Progenitor cell of endocrine pancreas (in vitro differentiated cells): ENCODE measurements around the gene SNRPD2. TPM values are rescaled to one million over a fixed set of nuclear protein-coding genes. Genes with fewer than 3 reads are reported as not detected.
"Not testable (repeated sequence)": the region's sequence is repeated elsewhere in the genome, so short reads cannot be mapped to it uniquely, and the experiment has no call there.

Experiments used
- DNase-seq: peaks from one replicate; pipeline ENCODE4 v3.0.0; 2021; ENCODE audit warnings: low spot score; ENCODE audit not compliant: unreplicated experiment
- H3K27ac Mint-ChIP-seq: 2 replicates; pipeline ENCODE4 v1.8.0; 2021; ENCODE audit warnings: mild to moderate bottlenecking, moderate library complexity, mixed read lengths
- H3K27me3 Mint-ChIP-seq: 2 replicates; pipeline ENCODE4 v1.8.0; 2021; ENCODE audit warnings: mixed read lengths
- H3K36me3 Mint-ChIP-seq: 2 replicates; pipeline ENCODE4 v1.8.0; 2022; ENCODE audit warnings: mixed read lengths; ENCODE audit not compliant: insufficient read depth
- H3K4me1 Mint-ChIP-seq: 2 replicates; pipeline ENCODE4 v1.8.0; 2021; ENCODE audit warnings: low read depth, mixed read lengths
- H3K4me3 Mint-ChIP-seq: 2 replicates; pipeline ENCODE4 v1.8.0; 2021; ENCODE audit warnings: low read depth, mild to moderate bottlenecking, moderate library complexity, mixed read lengths
- H3K9me3 Mint-ChIP-seq: 2 replicates; pipeline ENCODE4 v1.8.0; 2021; ENCODE audit warnings: low read depth, mixed read lengths
- total RNA-seq: library from RNA; stranded (reverse); gene quantifications from 2 replicates; pipeline ENCODE4 v1.2.1, GENCODE V29; 2021
- TF ChIP-seq, protein P1 (sequence below): fragments of 200-600 bp; sonication (generic); IDR thresholded peaks from one replicate; pipeline ENCODE4 v1.5.0; 2021; ENCODE audit warnings: antibody characterized with exemption, mild to moderate bottlenecking; ENCODE audit not compliant: unreplicated experiment

SNRPD2 gene
- total RNA-seq, 1 donor from 2014 or later, result 401 TPM

DNA sequence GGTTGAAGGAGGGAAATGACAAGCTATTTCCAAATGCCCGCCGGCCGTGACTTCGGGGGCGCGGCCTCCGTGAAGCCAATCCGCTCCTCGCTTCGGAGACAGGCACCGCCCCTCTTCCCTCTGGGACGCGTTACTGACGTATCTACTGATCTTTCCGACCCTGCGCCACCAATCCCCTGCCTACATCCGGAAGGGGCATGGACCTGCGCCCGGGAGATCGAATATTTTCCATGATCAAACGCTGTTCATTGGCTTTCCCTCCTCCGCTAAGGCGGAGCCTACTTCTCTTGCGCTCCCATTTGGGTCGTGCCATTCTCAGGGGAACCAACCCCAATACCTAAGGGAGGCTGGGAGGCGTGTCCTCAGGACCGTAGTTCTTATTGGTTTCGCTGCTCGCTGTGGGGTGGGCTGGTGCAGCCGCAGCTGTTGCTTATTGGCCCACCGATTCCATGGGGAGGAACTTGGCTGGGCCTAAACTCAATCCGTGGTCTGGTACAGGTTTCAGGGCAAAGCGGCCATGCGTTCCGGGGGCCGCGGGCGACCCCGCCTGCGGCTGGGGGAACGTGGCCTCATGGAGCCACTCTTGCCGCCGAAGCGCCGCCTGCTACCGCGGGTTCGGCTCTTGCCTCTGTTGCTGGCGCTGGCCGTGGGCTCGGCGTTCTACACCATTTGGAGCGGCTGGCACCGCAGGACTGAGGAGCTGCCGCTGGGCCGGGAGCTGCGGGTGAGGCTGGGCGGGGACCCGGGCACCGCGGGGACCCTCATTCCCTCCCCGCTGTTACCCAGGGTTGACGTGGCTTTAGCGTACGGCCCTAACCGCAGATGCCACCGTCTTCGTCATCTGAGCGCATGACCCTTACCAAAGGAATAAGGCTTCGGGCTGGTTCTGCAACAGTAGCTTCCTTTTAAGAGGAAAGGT lies 693 bp upstream of the SNRPD2 start, which contains the start of gene QPCTL:
Gene QPCTL (plus strand): TSS at position 480 of the 919 bp plus-strand sequence. CDS start 38 bp downstream, at position 518.
- Mint-ChIP-seq H3K9me3 (no peaks in the 10 kb centered on the region), H3K4me3 (peak within 1 kb of the TSS; percentile 88), H3K36me3 (peaks cover 2% of the 10 kb centered on the region), H3K4me1 (peaks cover 6% of the 10 kb centered on the region), H3K27me3 (no peaks in the 10 kb centered on the region), H3K27ac (peak within 1 kb of the TSS; percentile 99)
- peak; percentile 90 for DNase-seq
- TF ChIP-seq, protein P1, sequence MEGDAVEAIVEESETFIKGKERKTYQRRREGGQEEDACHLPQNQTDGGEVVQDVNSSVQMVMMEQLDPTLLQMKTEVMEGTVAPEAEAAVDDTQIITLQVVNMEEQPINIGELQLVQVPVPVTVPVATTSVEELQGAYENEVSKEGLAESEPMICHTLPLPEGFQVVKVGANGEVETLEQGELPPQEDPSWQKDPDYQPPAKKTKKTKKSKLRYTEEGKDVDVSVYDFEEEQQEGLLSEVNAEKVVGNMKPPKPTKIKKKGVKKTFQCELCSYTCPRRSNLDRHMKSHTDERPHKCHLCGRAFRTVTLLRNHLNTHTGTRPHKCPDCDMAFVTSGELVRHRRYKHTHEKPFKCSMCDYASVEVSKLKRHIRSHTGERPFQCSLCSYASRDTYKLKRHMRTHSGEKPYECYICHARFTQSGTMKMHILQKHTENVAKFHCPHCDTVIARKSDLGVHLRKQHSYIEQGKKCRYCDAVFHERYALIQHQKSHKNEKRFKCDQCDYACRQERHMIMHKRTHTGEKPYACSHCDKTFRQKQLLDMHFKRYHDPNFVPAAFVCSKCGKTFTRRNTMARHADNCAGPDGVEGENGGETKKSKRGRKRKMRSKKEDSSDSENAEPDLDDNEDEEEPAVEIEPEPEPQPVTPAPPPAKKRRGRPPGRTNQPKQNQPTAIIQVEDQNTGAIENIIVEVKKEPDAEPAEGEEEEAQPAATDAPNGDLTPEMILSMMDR, result no peak

DNA sequence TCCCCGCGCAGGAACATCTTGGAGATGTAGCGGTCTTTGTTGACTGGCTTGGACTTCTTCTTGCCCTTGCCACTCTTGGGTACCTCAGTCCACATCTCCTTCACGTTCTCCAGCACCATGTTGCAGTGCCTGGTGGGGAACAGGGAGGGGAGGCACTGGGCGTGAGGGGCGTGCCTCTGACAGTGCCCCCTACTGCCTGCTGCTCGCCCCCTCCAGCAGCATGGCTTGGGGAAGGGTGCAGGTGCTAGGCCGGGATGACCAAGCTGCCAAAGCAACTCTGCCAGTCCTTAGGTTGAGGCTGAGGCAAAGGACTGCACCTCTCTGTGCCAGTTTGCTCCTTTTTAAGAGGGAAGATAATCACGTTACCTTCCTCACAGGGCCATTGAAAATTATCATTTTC lies 4.2 kb downstream of the SNRPD2 start:
- no peaks in the 10 kb centered on the region for H3K27me3 Mint-ChIP-seq
- H3K27ac Mint-ChIP-seq, result no peak overlapping the region
- H3K36me3 Mint-ChIP-seq, result peaks cover 11% of the 10 kb centered on the region
- H3K9me3 Mint-ChIP-seq, result no peaks in the 10 kb centered on the region
- TF ChIP-seq, protein P1, result no peak
- H3K4me3 Mint-ChIP-seq, result no peak overlapping the region
- peaks cover 6% of the 10 kb centered on the region for H3K4me1 Mint-ChIP-seq
- DNase-seq, result no peak

DNA sequence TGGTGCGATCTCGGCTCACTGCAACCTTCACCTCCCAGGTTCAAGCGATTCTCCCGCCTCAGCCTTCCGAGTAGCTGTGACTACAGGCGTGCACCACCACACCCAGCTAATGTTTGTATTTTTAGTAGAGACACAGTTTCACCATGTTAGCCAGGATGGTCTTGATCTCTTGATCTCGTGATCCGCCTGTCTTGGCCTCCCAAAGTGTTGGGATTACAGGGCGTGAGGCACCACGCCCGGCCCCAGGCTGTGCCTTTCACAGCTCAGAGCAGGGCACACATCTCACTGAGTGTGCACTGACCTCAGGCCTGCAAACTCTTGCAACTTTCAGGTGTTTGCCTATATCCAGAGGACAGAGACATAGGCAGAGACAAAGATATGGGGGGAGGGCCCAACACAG lies 6.7 kb downstream of the SNRPD2 start:
- not testable (repeated sequence) for H3K27ac Mint-ChIP-seq, H3K27me3 Mint-ChIP-seq, DNase-seq, H3K4me1 Mint-ChIP-seq, H3K9me3 Mint-ChIP-seq, H3K4me3 Mint-ChIP-seq
- peaks cover 13% of the 10 kb centered on the region for H3K36me3 Mint-ChIP-seq

DNA sequence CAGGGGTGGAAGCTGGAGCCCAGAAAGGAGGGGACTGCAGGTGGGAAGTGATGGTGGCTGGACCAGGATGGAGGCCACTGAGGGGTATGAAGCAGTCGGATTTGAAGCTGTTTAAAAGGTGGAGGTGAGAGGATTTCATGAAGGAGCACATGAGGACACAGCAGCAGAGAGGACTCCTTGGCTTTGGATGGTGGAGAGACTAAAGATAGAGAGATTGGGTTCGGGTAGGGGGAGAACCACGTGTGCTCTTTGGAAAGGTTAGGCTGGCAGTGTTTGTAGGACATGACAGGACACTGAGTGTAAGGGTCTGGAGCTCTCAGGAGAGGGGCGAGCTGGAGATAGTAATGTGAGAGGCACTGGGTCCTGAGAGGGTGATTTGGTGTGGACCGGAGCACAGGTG lies 8.8 kb downstream of the SNRPD2 start:
- no peak for DNase-seq
- H3K27me3 Mint-ChIP-seq, result peaks cover 4% of the 10 kb centered on the region
- TF ChIP-seq, protein P1, result no peak
- H3K4me1 Mint-ChIP-seq, result peaks cover 3% of the 10 kb centered on the region
- peaks cover 13% of the 10 kb centered on the region for H3K36me3 Mint-ChIP-seq
- no peaks in the 10 kb centered on the region for H3K9me3 Mint-ChIP-seq
- no peak overlapping the region for H3K4me3 Mint-ChIP-seq
- peak overlapping the region; percentile 28 for H3K27ac Mint-ChIP-seq

DNA sequence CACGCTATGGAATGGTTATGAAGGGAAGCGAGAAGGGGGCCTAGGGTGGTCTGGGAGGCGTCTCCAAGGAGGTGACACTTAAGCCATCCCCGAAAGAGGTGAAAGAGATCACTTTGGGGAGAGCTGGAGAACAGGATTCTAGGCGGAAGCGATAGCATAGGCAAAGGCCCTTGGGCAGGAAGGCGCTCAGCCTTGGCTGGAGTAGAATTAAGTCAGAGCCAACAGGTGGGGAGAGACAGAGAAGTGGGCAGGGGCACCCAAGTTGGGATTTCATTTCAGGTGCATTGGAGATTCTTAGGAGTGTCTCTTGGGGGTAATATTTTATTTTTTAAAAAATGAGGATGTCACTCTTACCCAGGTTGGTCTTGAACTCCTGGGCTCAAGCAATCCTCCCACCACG lies 9.6 kb downstream of the SNRPD2 start:
- DNase-seq, result no peak
- Mint-ChIP-seq H3K27me3 (peaks cover 4% of the 10 kb centered on the region), H3K36me3 (peaks cover 13% of the 10 kb centered on the region), H3K27ac (peak overlapping the region; percentile 45), H3K4me1 (peaks cover 6% of the 10 kb centered on the region), H3K9me3 (no peaks in the 10 kb centered on the region), H3K4me3 (peak overlapping the region; percentile 33)
- TF ChIP-seq, protein P1, result no peak
